HepG2 (cell line): ENCODE results near the gene USP36. TPM values are rescaled to one million over a fixed set of nuclear protein-coding genes. Genes with fewer than 3 reads are reported as not detected.

Experiments used
- EED ChIP-seq: sonication (generic); formaldehyde crosslinking; IDR thresholded peaks from 2 replicates; pipeline ENCODE4 v1.5.0; 2020; ENCODE audit warnings: mild to moderate bottlenecking, missing genetic modification reagents
- RARA ChIP-seq: IDR thresholded peaks from 2 replicates; pipeline ENCODE4 v1.6.1; 2016; ENCODE audit warnings: missing genetic modification reagents, missing compliant biosample characterization
- ZBTB7A ChIP-seq: sonication (generic); formaldehyde crosslinking; IDR thresholded peaks from 2 replicates; pipeline ENCODE4 v1.8.0; 2022; ENCODE audit warnings: mild to moderate bottlenecking, missing genetic modification reagents
- ZNF205 ChIP-seq: IDR thresholded peaks from 2 replicates; pipeline ENCODE4 v1.6.1; 2018; ENCODE audit warnings: missing biosample characterization, missing genetic modification reagents
- ZNF207 ChIP-seq: fragments of 450-650 bp; IDR thresholded peaks from 2 replicates; pipeline ENCODE4 v1.6.1; 2016; ENCODE audit warnings: antibody characterized with exemption, borderline replicate concordance
- ZNF569 ChIP-seq: sonication (generic); formaldehyde crosslinking; IDR thresholded peaks from 2 replicates; pipeline ENCODE4 v1.5.0; 2020; ENCODE audit warnings: mild to moderate bottlenecking, missing genetic modification reagents, moderate library complexity, borderline replicate concordance
- ZNF7 ChIP-seq: IDR thresholded peaks from 2 replicates; pipeline ENCODE4 v1.6.1; 2016; ENCODE audit warnings: missing biosample characterization, missing genetic modification reagents
- ZNF749 ChIP-seq: sonication (generic); formaldehyde crosslinking; IDR thresholded peaks from 2 replicates; pipeline ENCODE4 v1.8.0; 2022; ENCODE audit warnings: mild to moderate bottlenecking, missing genetic modification reagents, moderate library complexity, borderline replicate concordance
- ZNF768 ChIP-seq: sonication (generic); formaldehyde crosslinking; IDR thresholded peaks from 2 replicates; pipeline ENCODE4 v1.4.0; 2020; ENCODE audit warnings: missing genetic modification reagents
- polyA plus RNA-seq, 8 experiments: library from polyadenylated mRNA; depleted of rRNA in 3 of 8; stranded (reverse) in 7 of 8; unstranded in 1 of 8; fragments of >200 nt; fragmentation: Illumina TruSeq in 4 of 8; extraction: Trizol in 4 of 8; gene quantifications; 2 replicates each; pipeline versions ENCODE4 v1.2.1 to v1.2.3, GENCODE V29; 2011 to 2016; ENCODE audit warnings: low read depth in 4 of 8, missing spikeins in 1 of 8, mixed read lengths in 1 of 8; ENCODE audit not compliant: insufficient read depth in 1 of 8
- total RNA-seq, 5 experiments: library from RNA; depleted of rRNA; stranded (reverse); fragments of >200 nt; fragmentation: Illumina TruSeq; extraction: Trizol; gene quantifications; 2 replicates each; pipeline ENCODE4 v1.2.3, GENCODE V29; 2016; ENCODE audit warnings: low read depth in 1 of 5
- TF ChIP-seq, protein P1 (sequence below): sonication (generic); formaldehyde crosslinking; IDR thresholded peaks from 2 replicates; pipeline ENCODE4 v1.5.0; 2020; ENCODE audit warnings: missing genetic modification reagents
- TF ChIP-seq, protein P2 (sequence below), 2 experiments: sonication (generic) in 1 of 2; formaldehyde crosslinking in 1 of 2; IDR thresholded peaks; 2 replicates each; pipeline versions ENCODE4 v1.5.1 to v1.6.1; 2011 to 2020; ENCODE audit warnings: borderline replicate concordance in 1 of 2, low read depth in 1 of 2, low read length in 1 of 2, mild to moderate bottlenecking in 1 of 2, missing genetic modification reagents in 1 of 2, moderate library complexity in 1 of 2
- TF ChIP-seq, protein P3 (sequence below): sonication (generic); formaldehyde crosslinking; conservative IDR thresholded peaks from 2 replicates; pipeline ENCODE4 v1.8.0; 2022; ENCODE audit warnings: mild to moderate bottlenecking, moderate library complexity, missing genetic modification reagents
- TF ChIP-seq, protein P4 (sequence below): sonication (generic); formaldehyde crosslinking; IDR thresholded peaks from 2 replicates; pipeline ENCODE4 v1.4.0; 2020; ENCODE audit warnings: mild to moderate bottlenecking, missing genetic modification reagents
- TF ChIP-seq, protein P5 (sequence below): sonication (generic); formaldehyde crosslinking; IDR thresholded peaks from 2 replicates; pipeline ENCODE4 v1.4.0; 2020; ENCODE audit warnings: missing genetic modification reagents, borderline replicate concordance

Gene USP36
- total and polyA plus RNA-seq, 2 of the 13 experiments (the other 11 are each of a cell fraction or from before 2014, with no cell fraction given): 29.6 to 45.9 TPM

DNA sequence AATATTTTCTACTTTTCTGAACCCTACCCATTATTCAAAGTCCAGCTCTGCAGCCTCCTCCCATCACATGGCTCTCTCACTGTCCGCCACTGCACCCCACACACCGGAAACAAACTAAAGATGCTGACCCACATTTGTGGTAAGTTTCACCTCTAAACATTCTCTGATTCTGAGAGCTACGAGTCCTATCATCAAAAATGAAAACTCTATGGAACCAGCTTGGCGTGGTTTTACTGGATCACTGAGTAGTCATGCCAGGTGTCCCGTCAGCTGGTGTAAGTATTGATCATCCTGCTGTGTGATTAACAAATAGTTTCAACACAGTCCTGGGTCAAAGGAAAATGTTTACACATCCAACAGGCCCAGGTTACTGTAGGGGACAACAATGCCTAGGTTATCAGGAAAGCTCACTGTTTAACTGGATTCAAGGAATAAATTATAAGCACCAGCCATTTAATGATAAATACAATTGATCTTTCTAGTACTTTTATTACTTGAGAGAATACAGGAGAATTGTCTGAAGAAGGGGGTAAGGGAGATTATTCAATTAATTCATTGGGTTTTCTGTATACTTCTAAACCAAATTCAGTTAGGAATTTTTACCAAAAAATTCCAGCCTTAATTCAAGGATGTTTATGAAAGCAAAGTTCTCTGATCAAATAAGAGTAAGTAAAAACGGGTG is 92.4 kb downstream of the USP36 start (continued):
- TF ChIP-seq, protein P1, sequence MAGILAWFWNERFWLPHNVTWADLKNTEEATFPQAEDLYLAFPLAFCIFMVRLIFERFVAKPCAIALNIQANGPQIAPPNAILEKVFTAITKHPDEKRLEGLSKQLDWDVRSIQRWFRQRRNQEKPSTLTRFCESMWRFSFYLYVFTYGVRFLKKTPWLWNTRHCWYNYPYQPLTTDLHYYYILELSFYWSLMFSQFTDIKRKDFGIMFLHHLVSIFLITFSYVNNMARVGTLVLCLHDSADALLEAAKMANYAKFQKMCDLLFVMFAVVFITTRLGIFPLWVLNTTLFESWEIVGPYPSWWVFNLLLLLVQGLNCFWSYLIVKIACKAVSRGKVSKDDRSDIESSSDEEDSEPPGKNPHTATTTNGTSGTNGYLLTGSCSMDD: no peak
- no peak for TF ChIP-seq ZNF7 (CRISPR knock-in tag)
- no peak for TF ChIP-seq ZNF569 (CRISPR knock-in tag)
- TF ChIP-seq, protein P2, sequence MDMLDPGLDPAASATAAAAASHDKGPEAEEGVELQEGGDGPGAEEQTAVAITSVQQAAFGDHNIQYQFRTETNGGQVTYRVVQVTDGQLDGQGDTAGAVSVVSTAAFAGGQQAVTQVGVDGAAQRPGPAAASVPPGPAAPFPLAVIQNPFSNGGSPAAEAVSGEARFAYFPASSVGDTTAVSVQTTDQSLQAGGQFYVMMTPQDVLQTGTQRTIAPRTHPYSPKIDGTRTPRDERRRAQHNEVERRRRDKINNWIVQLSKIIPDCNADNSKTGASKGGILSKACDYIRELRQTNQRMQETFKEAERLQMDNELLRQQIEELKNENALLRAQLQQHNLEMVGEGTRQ (IDR thresholded peaks at IDR 0.05; ENCODE audit: low read depth, low read length): peak; percentile 18; the same call in 1 of the 2 replicates
- TF ChIP-seq, protein P2 (CRISPR knock-in tag; IDR thresholded peaks at IDR 0.05; ENCODE audit: borderline replicate concordance): peak; percentile 62; the same call in 1 of the 2 replicates
- TF ChIP-seq ZNF207: no peak
- TF ChIP-seq, protein P3, sequence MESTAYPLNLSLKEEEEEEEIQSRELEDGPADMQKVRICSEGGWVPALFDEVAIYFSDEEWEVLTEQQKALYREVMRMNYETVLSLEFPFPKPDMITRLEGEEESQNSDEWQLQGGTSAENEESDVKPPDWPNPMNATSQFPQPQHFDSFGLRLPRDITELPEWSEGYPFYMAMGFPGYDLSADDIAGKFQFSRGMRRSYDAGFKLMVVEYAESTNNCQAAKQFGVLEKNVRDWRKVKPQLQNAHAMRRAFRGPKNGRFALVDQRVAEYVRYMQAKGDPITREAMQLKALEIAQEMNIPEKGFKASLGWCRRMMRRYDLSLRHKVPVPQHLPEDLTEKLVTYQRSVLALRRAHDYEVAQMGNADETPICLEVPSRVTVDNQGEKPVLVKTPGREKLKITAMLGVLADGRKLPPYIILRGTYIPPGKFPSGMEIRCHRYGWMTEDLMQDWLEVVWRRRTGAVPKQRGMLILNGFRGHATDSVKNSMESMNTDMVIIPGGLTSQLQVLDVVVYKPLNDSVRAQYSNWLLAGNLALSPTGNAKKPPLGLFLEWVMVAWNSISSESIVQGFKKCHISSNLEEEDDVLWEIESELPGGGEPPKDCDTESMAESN (CRISPR knock-in tag): peak; percentile 50; the same call in 1 of the 2 replicates
- TF ChIP-seq, protein P4, sequence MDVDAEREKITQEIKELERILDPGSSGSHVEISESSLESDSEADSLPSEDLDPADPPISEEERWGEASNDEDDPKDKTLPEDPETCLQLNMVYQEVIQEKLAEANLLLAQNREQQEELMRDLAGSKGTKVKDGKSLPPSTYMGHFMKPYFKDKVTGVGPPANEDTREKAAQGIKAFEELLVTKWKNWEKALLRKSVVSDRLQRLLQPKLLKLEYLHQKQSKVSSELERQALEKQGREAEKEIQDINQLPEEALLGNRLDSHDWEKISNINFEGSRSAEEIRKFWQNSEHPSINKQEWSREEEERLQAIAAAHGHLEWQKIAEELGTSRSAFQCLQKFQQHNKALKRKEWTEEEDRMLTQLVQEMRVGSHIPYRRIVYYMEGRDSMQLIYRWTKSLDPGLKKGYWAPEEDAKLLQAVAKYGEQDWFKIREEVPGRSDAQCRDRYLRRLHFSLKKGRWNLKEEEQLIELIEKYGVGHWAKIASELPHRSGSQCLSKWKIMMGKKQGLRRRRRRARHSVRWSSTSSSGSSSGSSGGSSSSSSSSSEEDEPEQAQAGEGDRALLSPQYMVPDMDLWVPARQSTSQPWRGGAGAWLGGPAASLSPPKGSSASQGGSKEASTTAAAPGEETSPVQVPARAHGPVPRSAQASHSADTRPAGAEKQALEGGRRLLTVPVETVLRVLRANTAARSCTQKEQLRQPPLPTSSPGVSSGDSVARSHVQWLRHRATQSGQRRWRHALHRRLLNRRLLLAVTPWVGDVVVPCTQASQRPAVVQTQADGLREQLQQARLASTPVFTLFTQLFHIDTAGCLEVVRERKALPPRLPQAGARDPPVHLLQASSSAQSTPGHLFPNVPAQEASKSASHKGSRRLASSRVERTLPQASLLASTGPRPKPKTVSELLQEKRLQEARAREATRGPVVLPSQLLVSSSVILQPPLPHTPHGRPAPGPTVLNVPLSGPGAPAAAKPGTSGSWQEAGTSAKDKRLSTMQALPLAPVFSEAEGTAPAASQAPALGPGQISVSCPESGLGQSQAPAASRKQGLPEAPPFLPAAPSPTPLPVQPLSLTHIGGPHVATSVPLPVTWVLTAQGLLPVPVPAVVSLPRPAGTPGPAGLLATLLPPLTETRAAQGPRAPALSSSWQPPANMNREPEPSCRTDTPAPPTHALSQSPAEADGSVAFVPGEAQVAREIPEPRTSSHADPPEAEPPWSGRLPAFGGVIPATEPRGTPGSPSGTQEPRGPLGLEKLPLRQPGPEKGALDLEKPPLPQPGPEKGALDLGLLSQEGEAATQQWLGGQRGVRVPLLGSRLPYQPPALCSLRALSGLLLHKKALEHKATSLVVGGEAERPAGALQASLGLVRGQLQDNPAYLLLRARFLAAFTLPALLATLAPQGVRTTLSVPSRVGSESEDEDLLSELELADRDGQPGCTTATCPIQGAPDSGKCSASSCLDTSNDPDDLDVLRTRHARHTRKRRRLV: no peak
- TF ChIP-seq, protein P5, sequence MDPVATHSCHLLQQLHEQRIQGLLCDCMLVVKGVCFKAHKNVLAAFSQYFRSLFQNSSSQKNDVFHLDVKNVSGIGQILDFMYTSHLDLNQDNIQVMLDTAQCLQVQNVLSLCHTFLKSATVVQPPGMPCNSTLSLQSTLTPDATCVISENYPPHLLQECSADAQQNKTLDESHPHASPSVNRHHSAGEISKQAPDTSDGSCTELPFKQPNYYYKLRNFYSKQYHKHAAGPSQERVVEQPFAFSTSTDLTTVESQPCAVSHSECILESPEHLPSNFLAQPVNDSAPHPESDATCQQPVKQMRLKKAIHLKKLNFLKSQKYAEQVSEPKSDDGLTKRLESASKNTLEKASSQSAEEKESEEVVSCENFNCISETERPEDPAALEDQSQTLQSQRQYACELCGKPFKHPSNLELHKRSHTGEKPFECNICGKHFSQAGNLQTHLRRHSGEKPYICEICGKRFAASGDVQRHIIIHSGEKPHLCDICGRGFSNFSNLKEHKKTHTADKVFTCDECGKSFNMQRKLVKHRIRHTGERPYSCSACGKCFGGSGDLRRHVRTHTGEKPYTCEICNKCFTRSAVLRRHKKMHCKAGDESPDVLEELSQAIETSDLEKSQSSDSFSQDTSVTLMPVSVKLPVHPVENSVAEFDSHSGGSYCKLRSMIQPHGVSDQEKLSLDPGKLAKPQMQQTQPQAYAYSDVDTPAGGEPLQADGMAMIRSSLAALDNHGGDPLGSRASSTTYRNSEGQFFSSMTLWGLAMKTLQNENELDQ: no peak
- no peak for TF ChIP-seq EED (CRISPR knock-in tag)
- no peak; the same call in 1 of the 2 replicates for TF ChIP-seq ZNF205
- peak; percentile 51; the same call in 1 of the 2 replicates for TF ChIP-seq ZNF768 (CRISPR knock-in tag)
- no peak for TF ChIP-seq ZBTB7A
- TF ChIP-seq ZNF749 (CRISPR knock-in tag): no peak
- TF ChIP-seq RARA: peak; percentile 91
